ENCODE data around the gene DVL1.

Gene DVL1

DNA sequence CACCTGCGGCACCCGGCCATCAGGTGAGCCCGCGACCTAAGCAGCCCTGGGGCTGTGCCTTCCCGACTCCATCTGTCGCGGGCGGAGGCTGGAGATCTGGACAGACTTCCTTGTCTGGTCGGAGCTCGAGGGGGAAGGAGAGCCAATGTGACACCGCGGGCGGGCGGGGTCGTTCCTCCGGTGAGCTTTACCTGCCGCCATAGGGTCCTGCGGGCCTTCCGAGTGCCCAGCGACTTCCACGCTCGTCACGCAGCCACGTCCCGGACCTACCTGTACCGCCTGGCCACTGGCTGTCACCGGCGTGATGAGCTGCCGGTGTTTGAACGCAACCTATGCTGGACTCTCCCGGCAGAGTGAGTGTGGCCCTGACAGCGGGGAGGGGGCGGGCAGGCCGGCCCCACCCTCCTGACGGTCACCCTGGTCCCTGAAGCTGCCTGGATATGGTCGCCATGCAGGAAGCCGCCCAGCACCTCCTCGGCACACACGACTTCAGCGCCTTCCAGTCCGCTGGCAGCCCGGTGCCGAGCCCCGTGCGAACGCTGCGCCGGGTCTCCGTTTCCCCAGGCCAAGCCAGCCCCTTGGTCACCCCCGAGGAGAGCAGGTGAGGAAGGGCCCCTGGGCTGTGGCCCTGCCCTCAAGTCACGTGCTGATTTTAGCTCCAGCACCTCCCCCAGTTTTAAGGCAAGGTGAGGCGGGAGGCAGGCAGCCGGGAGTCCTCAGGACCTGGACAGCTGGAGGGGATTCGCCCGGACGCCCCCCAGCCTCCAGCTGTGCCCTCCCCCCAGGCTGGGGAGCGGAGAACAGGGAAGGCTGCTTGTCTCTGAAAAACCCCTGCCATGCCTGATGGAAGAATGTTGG is 39.7 kb downstream of the DVL1 start:
- DNase-seq: peak in 3 of 4 experiments; percentile 36 to 48 (median 41)

- peak in 2 of 4 experiments; percentile 16 to 25 for DNase-seq
Measured at GRCh38 chr1:1308756-1309250, 40.4 kb downstream of the DVL1 start.

GRCh38 chr1:1307923-1308755 is 41.1 kb downstream of the DVL1 start, which contains the start of the genes ACAP3 and PUSL1:
ACAP3 (minus strand) TSS chr1:1307930; CDS start chr1:1307815, 115 bp downstream.
PUSL1 (plus strand) TSS chr1:1308597; CDS start chr1:1308644, 47 bp downstream.
- DNase-seq: peak; percentile 93 to 98 (median 96)

GRCh38 chr1:1307261-1307922 is 41.8 kb downstream of the DVL1 start:
- peak; percentile 14 to 77 (median 45) for DNase-seq

DNA sequence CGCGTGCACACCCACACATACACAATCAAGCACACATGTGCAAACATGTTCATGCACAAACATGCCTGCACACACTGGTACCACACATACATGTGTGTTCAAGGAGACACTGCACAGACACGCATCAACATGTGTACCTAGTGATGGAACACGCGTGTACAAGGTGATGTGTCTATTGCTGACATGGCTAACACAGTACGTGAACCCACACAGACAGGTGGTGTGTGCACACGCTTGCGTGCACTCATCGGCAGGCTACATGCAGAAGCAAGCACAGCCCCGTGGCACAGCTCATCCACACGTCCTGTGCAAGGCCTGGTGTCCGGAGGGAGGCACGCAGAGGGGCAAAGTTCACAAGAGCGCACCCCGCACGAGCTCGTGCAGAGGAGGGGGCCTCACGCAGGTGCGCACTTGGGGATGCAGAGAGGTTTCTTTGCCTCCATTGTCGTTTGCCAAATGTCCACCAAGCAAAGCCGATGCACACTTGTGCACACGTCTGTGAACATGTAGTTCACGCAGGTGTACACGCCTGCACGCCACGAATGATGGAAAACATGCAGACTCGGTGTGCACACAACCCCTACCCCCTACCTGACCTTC is 42.5 kb downstream of the DVL1 start:
- no peak for DNase-seq

DNA sequence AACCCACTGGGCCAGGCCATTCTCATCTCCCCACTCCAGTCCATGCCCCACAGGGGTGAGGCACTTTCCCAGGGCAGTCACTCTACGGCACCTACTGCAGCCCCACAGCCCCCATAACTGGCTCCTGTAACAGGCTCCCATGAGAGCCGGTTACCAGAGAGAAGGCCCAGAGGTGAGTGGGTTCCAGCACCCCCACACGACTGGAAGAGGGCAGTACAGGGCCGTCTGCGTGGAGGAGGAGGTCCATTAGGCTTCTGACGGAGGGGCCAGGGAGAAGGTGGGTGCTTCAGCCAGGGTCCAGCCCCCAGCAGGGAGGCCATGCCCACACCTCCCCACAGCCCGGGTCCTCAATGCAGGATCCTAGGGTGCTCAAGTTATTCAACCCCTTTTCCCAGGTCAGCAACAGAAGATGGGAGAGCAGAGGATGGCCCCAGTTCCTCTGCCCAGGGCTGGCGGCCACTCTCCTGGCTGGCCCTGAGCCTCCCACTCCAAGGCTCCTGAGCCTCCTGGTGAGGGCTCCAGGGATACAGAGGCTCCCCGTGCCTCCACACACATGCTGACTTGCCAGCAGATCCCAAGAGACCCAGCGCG is 43.1 kb downstream of the DVL1 start:
- DNase-seq: peak in 2 of 4 experiments; percentile 31 to 39

DNA sequence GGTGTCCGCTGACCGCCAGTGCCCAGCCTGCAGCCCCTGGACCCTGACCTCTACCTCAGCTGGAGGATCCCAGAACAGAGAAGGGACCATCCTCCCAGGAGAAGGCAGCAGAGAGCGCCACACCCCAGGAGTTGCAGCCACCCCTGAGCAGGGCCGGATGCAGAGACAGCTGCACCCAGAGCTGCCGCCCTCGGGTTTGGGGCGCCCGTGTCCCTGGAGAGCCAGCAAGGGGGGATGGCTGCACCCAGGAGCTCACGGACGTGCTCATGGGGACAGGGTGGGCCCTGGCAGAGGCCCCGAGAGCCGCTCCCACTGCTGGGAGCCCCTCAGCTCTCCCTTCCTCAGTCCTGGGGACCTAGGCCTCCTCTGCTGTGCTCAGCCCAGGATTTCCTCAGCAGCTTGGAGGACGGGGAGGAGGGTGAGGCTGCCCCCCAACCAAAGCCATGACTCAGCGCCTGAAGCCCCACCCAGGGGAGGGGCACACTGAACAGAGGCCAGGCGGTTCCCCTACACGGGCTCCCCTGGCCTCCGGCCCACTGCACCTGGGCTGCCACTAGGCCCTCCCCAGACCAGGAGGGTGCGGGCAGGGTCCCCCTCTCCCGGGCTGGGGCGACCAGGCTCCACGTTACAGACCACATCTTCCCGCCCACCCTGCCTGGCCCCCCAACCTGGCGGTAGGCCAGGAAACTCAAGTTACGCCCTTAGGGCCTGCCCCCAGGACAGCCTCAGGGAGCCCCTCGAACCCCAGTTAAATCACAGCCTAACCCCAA is 43.7 kb downstream of the DVL1 start:
- peak; percentile 45 to 75 (median 67) for DNase-seq

DNA sequence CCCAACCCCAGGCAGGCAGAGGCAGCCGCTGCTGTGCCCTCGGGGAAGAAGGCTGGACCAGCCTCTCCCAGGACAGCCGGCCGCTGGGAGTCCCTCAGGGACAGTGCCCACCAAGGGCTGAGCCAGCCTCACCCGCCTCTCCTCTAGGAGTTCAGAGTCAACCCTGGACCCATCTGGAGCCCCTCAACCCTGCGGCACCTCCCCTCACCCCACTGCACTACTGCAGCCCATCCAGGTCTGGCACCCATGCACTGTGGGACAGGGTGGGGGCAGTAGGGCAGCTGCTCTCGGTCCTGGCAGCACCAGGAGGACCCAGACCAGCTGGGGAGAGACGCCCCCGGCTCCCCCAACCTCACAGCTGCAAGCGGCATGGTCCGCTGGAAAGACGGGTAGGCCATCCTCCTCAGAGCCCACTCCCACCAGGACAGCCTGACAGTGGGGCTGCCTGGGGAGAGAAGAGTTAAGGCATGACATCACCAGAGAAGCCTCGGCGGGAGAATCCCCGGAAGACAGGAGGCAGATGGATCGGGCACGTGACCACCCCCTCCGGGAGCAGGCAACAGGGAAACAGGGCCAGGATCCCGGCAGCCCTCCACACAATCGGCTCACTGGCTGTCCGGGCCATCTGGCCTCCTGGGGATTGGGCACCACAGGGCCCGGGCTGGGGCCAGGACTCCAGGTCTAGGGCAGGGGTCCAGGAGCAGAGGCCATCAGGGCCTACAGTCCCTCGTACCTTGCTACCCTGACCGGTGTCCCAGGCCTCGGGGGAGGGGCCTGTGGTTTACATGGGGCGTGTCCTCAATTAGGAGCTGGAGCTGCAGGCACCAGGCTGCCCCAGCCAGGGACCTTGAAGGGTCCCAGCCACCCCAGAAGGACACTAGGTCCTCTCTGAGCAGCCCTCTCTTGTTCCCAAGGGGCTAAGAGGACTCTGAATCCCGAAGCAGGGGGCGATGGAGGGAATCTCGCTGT is 44.6 kb downstream of the DVL1 start:
- peak; percentile 36 to 70 (median 57) for DNase-seq

- no peak for DNase-seq
Measured at GRCh38 chr1:1303736-1304135, 45.5 kb downstream of the DVL1 start.

- no peak for DNase-seq
Measured at GRCh38 chr1:1302951-1303509, 46.2 kb downstream of the DVL1 start.

- peak in 1 of 4 experiments; percentile 40 for DNase-seq
Measured at GRCh38 chr1:1302006-1302430, 47.2 kb downstream of the DVL1 start.

DNA sequence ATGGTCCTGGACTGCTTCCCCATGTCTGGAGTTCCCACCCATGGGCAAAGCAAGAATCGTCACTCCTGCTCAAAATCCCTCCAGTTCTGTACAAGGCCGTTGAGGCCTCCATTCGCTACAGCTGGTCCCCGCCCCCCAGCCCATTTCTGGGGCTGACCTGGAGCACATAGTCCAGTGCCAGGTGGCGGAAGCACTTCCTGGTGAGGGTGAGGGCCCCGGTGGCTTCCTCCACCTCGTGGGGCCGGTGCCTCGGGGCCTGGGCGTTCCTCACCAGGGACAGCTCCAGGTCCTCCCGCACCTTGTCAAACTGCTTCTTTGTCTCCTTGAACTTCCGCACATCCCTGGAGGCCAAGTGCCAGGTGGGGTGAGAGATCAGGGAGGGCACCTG is 48.9 kb downstream of the DVL1 start:
- DNase-seq: no peak

GRCh38 chr1:1299686-1300351 is 49.4 kb downstream of the DVL1 start:
- no peak for DNase-seq

- DNase-seq: no peak
Measured at GRCh38 chr1:1298861-1299685, 50.1 kb downstream of the DVL1 start.

- no peak for DNase-seq
Measured at GRCh38 chr1:1297802-1298424, 51.3 kb downstream of the DVL1 start.

DNA sequence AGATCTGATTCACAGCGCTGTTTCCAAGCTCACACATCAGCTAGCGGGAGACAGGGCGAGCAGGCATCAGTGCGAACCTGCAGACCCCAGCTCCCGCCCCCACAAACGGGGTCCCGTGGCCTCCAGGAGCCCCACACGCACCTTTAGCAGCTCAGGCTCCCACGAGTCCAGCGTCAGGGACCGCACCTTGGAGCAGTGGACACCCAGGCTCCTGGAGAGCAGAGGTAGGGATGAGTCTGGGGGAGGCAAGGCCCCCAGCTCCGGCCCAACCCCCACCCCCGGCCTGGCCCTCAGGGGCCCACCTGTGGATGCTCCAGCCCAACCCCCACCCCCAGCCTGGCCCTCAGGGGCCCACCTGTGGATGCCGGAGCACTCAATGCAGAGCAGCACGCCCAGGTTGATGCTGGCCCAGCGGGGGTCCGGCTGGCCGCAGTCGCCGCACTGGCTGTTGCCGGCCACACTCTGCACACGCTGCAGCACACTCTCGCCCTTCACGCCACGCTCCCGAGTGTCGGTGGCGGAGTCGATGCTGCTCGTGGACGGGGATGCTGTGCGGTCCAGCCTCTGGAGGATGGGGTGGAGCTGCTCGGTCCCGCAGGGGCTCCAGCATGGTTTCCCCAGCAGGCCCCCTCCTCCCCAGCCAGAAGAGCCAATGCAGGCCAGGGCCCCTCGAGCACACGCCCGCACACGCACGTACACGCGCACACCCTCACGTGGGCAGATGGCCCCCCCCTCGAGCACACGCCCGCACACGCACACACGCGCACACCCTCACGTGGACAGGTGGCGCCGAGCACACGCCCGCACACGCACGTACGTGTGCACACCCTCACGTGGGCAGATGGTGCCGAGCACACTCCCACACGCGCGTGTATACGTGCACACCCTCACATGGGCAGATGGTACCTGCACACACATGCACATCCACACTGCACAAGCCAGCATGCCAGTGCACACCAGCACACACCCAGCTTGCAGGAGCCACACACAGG is 52.9 kb downstream of the DVL1 start:
- no peak for DNase-seq
